ENCODE measurements around the gene CATSPER3.

Gene CATSPER3

DNA sequence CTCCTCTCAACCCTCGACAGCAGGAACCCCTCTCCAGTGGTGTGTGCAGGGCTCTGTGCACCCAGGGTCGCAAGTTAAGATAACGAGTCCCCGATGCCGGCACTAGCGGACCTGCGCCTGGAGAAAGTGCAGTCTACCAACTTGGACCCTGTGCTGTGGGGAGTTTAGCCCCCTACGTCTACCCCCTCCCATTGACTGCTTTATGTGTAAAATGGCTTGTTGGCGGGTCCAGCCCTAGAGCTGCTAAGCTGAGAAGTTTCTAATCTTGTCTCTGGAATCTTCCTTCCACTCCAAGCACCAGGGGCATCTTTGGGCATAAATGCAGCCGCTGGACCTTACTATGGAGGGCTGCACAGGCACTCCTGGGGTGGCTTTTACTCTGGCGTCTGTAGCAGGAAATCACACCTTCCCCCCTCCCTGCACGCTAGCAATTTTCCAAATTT, 73.5 kb downstream of the CATSPER3 start:
- no peak for DNase-seq (ENCODE audit: low read depth)
- TF ChIP-seq, protein P1, sequence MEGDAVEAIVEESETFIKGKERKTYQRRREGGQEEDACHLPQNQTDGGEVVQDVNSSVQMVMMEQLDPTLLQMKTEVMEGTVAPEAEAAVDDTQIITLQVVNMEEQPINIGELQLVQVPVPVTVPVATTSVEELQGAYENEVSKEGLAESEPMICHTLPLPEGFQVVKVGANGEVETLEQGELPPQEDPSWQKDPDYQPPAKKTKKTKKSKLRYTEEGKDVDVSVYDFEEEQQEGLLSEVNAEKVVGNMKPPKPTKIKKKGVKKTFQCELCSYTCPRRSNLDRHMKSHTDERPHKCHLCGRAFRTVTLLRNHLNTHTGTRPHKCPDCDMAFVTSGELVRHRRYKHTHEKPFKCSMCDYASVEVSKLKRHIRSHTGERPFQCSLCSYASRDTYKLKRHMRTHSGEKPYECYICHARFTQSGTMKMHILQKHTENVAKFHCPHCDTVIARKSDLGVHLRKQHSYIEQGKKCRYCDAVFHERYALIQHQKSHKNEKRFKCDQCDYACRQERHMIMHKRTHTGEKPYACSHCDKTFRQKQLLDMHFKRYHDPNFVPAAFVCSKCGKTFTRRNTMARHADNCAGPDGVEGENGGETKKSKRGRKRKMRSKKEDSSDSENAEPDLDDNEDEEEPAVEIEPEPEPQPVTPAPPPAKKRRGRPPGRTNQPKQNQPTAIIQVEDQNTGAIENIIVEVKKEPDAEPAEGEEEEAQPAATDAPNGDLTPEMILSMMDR (IDR thresholded peaks at IDR 0.05; ENCODE audit: control insufficient read depth, extremely low read depth, insufficient read depth) = no peak
- H3K4me3 ChIP-seq (ENCODE audit: low read depth, low read length) = no peak overlapping the region

DNA sequence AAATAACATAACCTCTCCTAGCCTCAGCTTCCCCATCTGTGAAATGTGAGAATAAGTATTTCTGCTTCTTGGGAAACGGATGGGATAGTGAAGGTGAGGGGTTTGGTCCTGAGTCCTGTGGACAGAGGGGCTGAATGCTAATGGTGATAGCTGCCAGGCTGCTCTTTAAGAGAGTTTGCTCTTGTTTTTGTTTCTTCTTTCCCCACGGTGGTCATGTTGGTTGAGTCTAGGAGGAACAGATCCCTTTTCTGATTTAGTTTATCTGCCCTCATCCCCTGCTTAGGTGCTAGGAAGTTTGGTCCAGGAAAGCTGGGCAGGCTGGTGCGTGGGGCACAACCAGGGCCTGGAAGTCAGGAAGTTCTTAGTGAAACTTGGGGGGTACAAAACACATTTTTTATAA, 74.0 kb downstream of the CATSPER3 start:
- TF ChIP-seq, protein P1 (IDR thresholded peaks at IDR 0.05; ENCODE audit: control insufficient read depth, extremely low read depth, insufficient read depth) = no peak
- DNase-seq (ENCODE audit: low read depth) = no peak
- H3K4me3 ChIP-seq (ENCODE audit: low read depth, low read length) = no peak overlapping the region

DNA sequence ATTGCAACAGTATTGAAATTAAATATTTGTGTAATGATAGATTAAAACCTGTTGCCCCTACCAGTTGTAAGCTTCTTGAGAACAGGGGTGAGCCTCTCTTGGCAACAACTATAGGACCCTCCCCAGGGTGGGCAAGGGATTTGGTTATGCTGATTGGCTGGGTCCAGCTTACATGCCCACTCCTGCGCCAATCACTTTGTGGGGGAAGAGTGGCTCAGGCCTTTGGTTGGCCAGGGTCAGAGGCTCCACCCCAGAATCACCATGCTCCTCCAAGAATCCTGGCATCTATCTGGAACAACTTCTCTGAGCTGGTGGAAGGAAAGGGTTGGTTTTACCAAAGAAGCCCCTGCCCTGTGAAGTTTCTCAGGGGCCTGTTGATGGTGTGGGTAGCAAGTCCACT, 74.9 kb downstream of the CATSPER3 start:
- H3K4me3 ChIP-seq (ENCODE audit: low read depth, low read length) = no peak overlapping the region
- TF ChIP-seq, protein P1 (IDR thresholded peaks at IDR 0.05; ENCODE audit: control insufficient read depth, extremely low read depth, insufficient read depth) = no peak
- no peak for DNase-seq (ENCODE audit: low read depth)

DNA sequence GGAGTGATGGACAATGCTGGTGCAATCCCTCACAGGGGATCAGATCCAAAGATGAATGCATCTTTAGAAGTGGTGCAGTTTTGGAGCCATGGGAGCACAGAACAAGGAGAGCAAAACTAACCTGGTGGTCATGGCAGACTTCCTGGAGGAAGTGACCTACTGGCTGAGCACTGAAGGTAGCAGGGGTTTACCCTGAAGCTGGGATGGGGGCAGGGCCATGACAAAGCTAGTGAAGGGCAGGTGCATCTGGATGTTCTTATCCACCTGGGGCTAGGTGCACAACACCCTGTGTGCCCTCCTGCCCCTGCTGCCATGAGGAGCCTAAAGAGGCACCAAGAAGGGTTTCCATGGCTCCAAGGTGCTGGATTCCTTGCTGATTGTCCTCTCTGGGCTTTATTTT, 77.8 kb downstream of the CATSPER3 start:
- TF ChIP-seq, protein P1 (IDR thresholded peaks at IDR 0.05; ENCODE audit: control insufficient read depth, extremely low read depth, insufficient read depth) = no peak
- no peak overlapping the region for H3K4me3 ChIP-seq (ENCODE audit: low read depth, low read length)

DNA sequence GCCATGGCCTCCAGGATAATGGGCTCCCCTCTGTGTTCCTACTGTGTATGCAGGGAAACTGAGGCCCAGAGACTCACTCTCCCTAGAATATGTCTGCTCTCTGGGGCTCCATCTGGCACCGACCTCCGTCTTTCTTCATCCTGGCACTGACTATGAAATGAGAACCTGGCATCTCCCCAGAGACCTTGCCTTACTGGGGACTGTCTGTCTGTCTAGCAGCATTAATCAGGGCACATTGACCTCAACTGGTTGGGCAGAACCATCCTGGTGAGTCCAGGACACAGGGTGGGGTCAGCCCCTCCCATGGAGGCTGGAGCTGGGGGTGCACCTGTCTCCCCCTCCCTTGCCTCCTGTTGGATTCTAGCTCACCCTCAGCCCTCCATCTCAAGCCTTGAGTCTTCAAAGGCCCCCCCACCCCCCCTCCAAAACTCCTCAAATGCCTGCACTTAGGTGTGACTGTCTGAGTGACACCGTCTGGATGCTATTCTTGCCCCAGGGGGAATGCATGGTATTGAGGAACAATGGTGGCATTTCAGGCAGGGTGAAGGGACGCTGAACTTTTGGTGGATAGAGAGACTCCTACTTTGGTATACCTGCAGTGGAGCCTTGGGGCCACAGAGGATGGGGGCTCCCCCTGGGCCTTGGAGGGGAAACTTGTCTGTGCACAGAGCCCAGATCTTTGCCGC, 79.1 kb downstream of the CATSPER3 start:
- DNase-seq (ENCODE audit: low read depth) = no peak
- TF ChIP-seq, protein P1 (IDR thresholded peaks at IDR 0.05; ENCODE audit: control insufficient read depth, extremely low read depth, insufficient read depth) = no peak
- H3K4me3 ChIP-seq (ENCODE audit: low read depth, low read length) = no peak overlapping the region

More for the DNA sequence above, 77.8 kb downstream of the CATSPER3 start:
- no peak for DNase-seq (ENCODE audit: low read depth)

DNA sequence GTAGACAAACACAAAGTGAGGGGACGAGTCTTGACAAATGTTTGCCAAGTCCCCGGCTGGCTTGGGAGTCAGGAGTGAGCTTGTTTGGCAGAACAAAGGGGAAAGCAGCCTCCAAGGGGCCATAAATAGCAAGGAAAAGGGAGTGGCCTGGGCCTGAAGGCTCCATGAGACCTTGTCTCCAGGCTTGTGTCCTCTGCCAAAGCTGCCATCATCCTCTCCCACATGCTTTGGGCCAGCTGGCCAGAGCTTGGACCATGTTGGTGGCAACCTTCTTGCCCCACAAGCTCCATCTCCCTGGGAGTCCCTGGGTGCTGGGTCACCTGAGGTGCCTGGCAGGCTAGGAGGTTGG, 79.6 kb downstream of the CATSPER3 start:
- TF ChIP-seq, protein P1 (IDR thresholded peaks at IDR 0.05; ENCODE audit: control insufficient read depth, extremely low read depth, insufficient read depth) = no peak
- no peak overlapping the region for H3K4me3 ChIP-seq (ENCODE audit: low read depth, low read length)
- DNase-seq (ENCODE audit: low read depth) = no peak

DNA sequence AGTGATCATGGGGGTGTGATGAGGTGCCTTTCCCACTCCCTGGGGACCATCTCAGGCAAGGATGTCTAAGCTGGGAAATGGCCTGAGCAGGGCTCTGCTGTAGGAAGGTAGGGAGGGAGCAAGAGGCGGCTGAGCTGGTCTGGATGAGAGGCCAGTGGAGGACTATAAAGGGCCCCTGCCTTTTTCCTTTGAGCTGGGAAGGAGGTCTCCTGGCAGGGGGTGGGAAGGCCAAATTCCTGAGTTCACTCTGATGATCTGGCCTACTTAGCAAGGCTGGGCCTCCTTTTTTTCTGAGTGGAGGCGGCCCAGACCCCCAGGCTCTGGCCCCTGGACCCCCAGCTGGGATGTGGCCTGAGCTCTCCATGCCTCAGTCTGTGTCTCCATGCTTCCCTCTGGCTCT, 80.6 kb downstream of the CATSPER3 start:
- no peak overlapping the region for H3K4me3 ChIP-seq (ENCODE audit: low read depth, low read length)
- DNase-seq (ENCODE audit: low read depth) = no peak
- TF ChIP-seq, protein P1 (IDR thresholded peaks at IDR 0.05; ENCODE audit: control insufficient read depth, extremely low read depth, insufficient read depth) = no peak
